Neural crest cell (in vitro differentiated cells): Measurements from ENCODE around the gene USP13. TPM values are rescaled to one million over a fixed set of nuclear protein-coding genes. Genes with fewer than 3 reads are reported as not detected.

ENCODE experiments used
- DNase-seq: peaks from one replicate; pipeline ENCODE4 v3.0.0; 2021; ENCODE audit warnings: low read depth, mixed read lengths, low spot score
- H3K27ac Mint-ChIP-seq: one replicate; pipeline ENCODE4 v1.8.0; 2021; ENCODE audit warnings: mild to moderate bottlenecking, mixed read lengths; ENCODE audit not compliant: unreplicated experiment
- H3K27me3 Mint-ChIP-seq: 2 replicates; pipeline ENCODE4 v1.8.0; 2021; ENCODE audit warnings: low read depth, mild to moderate bottlenecking, mixed read lengths
- H3K36me3 Mint-ChIP-seq: 2 replicates; pipeline ENCODE4 v1.8.0; 2021; ENCODE audit warnings: low read depth, mild to moderate bottlenecking, mixed read lengths
- H3K4me1 Mint-ChIP-seq: 2 replicates; pipeline ENCODE4 v1.8.0; 2021; ENCODE audit warnings: mixed read lengths
- H3K4me3 Mint-ChIP-seq: one replicate; pipeline ENCODE4 v1.8.0; 2021; ENCODE audit warnings: mild to moderate bottlenecking, mixed read lengths
- H3K9me3 Mint-ChIP-seq: 2 replicates; pipeline ENCODE4 v1.8.0; 2021; ENCODE audit warnings: mixed read lengths
- CTCF ChIP-seq: fragments of 200-600 bp; sonication (generic); conservative IDR thresholded peaks from 2 replicates; pipeline ENCODE4 v1.5.0; 2021; ENCODE audit warnings: antibody characterized with exemption, mild to moderate bottlenecking
- long read RNA-seq: library from polyadenylated mRNA; unstranded; transcript quantifications from one replicate; pipeline ENCODE4 v2.0.0, GENCODE V29; 2020
- total RNA-seq: library from RNA; stranded (reverse); gene quantifications from 2 replicates; pipeline ENCODE4 v1.2.1, GENCODE V29; 2021

The USP13 gene, protein sequence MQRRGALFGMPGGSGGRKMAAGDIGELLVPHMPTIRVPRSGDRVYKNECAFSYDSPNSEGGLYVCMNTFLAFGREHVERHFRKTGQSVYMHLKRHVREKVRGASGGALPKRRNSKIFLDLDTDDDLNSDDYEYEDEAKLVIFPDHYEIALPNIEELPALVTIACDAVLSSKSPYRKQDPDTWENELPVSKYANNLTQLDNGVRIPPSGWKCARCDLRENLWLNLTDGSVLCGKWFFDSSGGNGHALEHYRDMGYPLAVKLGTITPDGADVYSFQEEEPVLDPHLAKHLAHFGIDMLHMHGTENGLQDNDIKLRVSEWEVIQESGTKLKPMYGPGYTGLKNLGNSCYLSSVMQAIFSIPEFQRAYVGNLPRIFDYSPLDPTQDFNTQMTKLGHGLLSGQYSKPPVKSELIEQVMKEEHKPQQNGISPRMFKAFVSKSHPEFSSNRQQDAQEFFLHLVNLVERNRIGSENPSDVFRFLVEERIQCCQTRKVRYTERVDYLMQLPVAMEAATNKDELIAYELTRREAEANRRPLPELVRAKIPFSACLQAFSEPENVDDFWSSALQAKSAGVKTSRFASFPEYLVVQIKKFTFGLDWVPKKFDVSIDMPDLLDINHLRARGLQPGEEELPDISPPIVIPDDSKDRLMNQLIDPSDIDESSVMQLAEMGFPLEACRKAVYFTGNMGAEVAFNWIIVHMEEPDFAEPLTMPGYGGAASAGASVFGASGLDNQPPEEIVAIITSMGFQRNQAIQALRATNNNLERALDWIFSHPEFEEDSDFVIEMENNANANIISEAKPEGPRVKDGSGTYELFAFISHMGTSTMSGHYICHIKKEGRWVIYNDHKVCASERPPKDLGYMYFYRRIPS
- total RNA-seq, result 25.2 and 26.7 TPM in 2 replicates
- long read RNA-seq, full-length matches to known transcripts, result 6 of 23 reads
- long read RNA-seq, partial matches to known transcripts, result 7 of 23 reads
- long read RNA-seq, other reads (novel, unspliced or antisense), result 10 of 23 reads

DNA sequence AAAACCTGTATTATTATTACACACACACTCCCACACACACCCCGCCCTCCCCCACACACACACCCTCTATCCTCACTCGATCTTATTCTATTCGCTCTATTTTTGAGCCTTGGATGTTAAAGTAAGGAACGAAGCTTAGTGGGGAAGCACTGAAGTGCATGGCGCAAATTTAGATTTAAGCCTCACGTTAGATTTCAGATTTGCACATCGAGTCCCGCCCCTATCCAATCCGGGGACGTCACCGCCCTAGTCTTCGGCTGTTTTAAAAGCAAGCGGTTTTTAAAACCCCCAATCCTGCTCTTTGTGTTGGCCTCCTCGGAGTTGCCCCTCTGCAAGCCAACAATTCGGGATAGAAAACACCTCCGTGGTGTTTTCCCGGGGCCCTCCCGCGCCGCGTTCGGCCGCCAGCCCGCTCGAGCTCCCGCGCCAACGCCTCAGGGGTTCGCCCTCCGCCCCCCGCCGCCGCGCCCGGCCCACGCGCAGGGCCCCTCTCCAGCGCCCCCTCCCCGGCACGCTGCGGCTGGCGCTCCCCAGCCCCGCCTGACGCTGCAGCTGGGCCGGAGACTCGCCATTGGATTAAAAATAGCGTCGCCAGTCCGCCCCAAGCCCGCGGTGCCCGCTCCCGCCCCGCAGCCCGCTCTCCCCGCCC is at the start of gene USP13:
Gene USP13, plus strand, starts transcription at position 594 of the 649 bp plus-strand sequence. CDS start 186 bp downstream, outside the sequence.
- no peak for TF ChIP-seq CTCF
- Mint-ChIP-seq H3K4me3 (peak within 1 kb of the TSS; percentile 97), H3K4me1 (peaks cover 37% of the 10 kb centered on the region), H3K27me3 (no peaks in the 10 kb centered on the region), H3K36me3 (peaks cover 7% of the 10 kb centered on the region), H3K9me3 (no peaks in the 10 kb centered on the region), H3K27ac (peak within 1 kb of the TSS; percentile 91)
- DNase-seq, result peak; percentile 71

DNA sequence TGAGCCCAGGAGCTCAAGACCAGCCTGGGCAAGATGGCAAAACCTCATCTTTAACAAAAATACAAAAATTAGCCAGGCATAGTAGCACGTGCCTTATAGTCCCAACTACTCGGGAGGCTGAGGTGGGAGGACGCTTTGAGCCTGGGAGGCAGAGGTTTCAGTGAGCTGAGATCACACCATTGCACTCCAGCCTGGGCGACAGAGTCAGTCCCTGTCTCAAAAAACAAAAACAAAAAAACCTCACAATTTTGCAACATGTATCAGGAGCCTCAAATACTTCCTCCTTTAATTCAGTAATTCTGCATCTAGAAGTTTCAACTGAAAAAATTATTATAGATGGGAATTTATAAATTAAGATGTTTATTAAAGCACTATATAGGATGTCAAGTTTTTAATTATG is 49.5 kb upstream of the USP13 start:
- H3K27me3 Mint-ChIP-seq, result no peaks in the 10 kb centered on the region
- H3K4me1 Mint-ChIP-seq, result peaks cover 18% of the 10 kb centered on the region
- no peak for DNase-seq
- H3K9me3 Mint-ChIP-seq, result no peaks in the 10 kb centered on the region
- H3K27ac Mint-ChIP-seq, result no peak overlapping the region
- no peaks in the 10 kb centered on the region for H3K36me3 Mint-ChIP-seq
- no peak for TF ChIP-seq CTCF
- H3K4me3 Mint-ChIP-seq, result peak overlapping the region; percentile 99

- Mint-ChIP-seq H3K27me3 (no peaks in the 10 kb centered on the region), H3K4me1 (peaks cover 18% of the 10 kb centered on the region), H3K36me3 (no peaks in the 10 kb centered on the region), H3K9me3 (no peaks in the 10 kb centered on the region), H3K4me3 (peak overlapping the region; percentile 99), H3K27ac (peak overlapping the region; percentile 100)
- no peak for DNase-seq
- no peak for TF ChIP-seq CTCF
Measured at GRCh38 chr3:179603831-179604230, 49.0 kb upstream of the USP13 start.

DNA sequence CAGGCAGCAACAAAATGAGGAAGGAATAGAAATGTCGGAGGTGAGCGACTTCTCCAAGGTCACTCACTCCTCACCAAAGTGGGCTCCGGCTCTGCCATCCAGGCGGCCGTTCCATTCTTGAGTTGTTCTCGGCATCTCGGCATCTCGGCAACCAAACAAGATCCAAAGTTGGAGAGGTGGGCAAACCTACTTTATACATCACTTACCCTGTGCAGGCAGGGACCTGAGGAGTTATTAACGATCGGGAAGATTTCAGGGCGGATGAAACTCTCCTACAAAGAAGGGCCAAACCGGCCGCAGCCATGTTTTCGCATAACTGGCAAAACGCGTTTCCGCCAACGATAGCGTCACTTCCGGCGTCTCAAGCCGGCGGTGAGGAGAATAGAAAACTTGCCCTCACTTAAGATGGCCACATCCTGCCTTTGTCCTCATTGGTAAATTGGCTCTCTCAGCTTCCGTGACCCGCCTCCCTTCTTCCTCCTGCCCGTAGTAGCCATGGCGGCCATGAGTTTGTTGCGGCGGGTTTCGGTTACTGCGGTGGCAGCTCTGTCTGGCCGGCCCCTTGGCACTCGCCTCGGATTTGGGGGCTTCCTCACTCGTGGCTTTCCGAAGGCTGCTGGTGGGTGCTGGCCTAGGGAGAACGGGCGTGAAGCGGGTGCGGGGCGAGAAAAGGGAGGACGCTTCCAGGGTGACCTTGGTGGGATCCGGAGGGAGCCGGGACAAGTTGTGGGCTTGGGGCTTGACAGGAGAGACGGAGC is 48.3 kb upstream of the USP13 start, which contains the start of the genes MRPL47 and NDUFB5:
Gene MRPL47, minus strand, starts transcription at position 318 of the 758 bp plus-strand sequence. Its CDS starts 14 bp downstream, at position 304.
Gene NDUFB5, plus strand, starts transcription at position 474 of the 758 bp plus-strand sequence. Its CDS starts 22 bp downstream, at position 496.
- Mint-ChIP-seq H3K9me3 (no peaks in the 10 kb centered on the region), H3K27ac (peak within 1 kb of the TSS; percentile 100), H3K36me3 (no peaks in the 10 kb centered on the region), H3K27me3 (no peaks in the 10 kb centered on the region), H3K4me3 (peak within 1 kb of the TSS; percentile 99), H3K4me1 (peaks cover 18% of the 10 kb centered on the region)
- no peak for TF ChIP-seq CTCF
- DNase-seq, result peak; percentile 83
